Embryonic facial prominence (tissue), 1 donor: Measurements from ENCODE around the gene RAG1.
A peak's percentile ranks its signal among the peaks of the same experiment; 100 is the strongest.

Experiments
- DNase-seq: peaks from one replicate; pipeline ENCODE4 v3.0.0-alpha.2; 2016; ENCODE audit errors: extremely low spot score

The RAG1 gene

GRCh38 chr11:36590513-36590912 is 22.7 kb downstream of the RAG1 start:
- DNase-seq, result no peak

- no peak for DNase-seq
Observed at GRCh38 chr11:36591433-36591832, 23.6 kb downstream of the RAG1 start.

- peak; percentile 87 for DNase-seq
Observed at GRCh38 chr11:36594316-36594989, 26.6 kb downstream of the RAG1 start, which contains the start of gene IFTAP. Gene IFTAP, plus strand, starts transcription at chr11:36594502. Its CDS starts 15,602 bp downstream, at chr11:36610104.

- no peak for DNase-seq
Observed at GRCh38 chr11:36596880-36597279, 29.1 kb downstream of the RAG1 start.

GRCh38 chr11:36598051-36598450 is 30.2 kb downstream of the RAG1 start, which contains the start of gene RAG2:
Gene RAG2, minus strand, starts transcription at chr11:36598236. Its CDS starts 4,068 bp downstream, at chr11:36594168.
- no peak for DNase-seq

GRCh38 chr11:36600180-36600579 is 32.4 kb downstream of the RAG1 start:
- DNase-seq, result no peak

GRCh38 chr11:36601155-36601554 is 33.3 kb downstream of the RAG1 start:
- DNase-seq, result no peak

- DNase-seq, result no peak
Observed at GRCh38 chr11:36602135-36602534, 34.3 kb downstream of the RAG1 start.

GRCh38 chr11:36605221-36606216 is 37.7 kb downstream of the RAG1 start:
- no peak for DNase-seq

GRCh38 chr11:36608491-36609199 is 40.8 kb downstream of the RAG1 start:
- DNase-seq, result no peak

GRCh38 chr11:36609383-36609782 is 41.6 kb downstream of the RAG1 start:
- DNase-seq, result no peak

GRCh38 chr11:36615826-36616225 is 48.0 kb downstream of the RAG1 start:
- DNase-seq, result no peak

- no peak for DNase-seq
Observed at GRCh38 chr11:36617543-36618362, 49.9 kb downstream of the RAG1 start.

GRCh38 chr11:36618363-36619047 is 50.7 kb downstream of the RAG1 start:
- no peak for DNase-seq

GRCh38 chr11:36619502-36619901 is 51.7 kb downstream of the RAG1 start:
- DNase-seq, result no peak

- no peak for DNase-seq
Observed at GRCh38 chr11:36620246-36620645, 52.4 kb downstream of the RAG1 start.

GRCh38 chr11:36622431-36623136 is 54.8 kb downstream of the RAG1 start:
- no peak for DNase-seq

GRCh38 chr11:36623494-36623893 is 55.7 kb downstream of the RAG1 start:
- DNase-seq, result no peak

- DNase-seq, result no peak
Observed at GRCh38 chr11:36627006-36627405, 59.2 kb downstream of the RAG1 start.

- no peak for DNase-seq
Observed at GRCh38 chr11:36627471-36627870, 59.7 kb downstream of the RAG1 start.
